ENCODE results near the gene DCUN1D3. TPM values are rescaled to one million over a fixed set of nuclear protein-coding genes. Genes with fewer than 3 reads are reported as not detected.
A peak's percentile ranks its signal among the peaks of the same experiment; 100 is the strongest.
"Not testable (repeated sequence)": the region's sequence is repeated elsewhere in the genome, so short reads cannot be mapped to it uniquely, and the experiment has no call there.

The DCUN1D3 gene
- total and polyA plus RNA-seq, 8 donors, result 1.4 to 25.7 (median 7.7) TPM

DNA sequence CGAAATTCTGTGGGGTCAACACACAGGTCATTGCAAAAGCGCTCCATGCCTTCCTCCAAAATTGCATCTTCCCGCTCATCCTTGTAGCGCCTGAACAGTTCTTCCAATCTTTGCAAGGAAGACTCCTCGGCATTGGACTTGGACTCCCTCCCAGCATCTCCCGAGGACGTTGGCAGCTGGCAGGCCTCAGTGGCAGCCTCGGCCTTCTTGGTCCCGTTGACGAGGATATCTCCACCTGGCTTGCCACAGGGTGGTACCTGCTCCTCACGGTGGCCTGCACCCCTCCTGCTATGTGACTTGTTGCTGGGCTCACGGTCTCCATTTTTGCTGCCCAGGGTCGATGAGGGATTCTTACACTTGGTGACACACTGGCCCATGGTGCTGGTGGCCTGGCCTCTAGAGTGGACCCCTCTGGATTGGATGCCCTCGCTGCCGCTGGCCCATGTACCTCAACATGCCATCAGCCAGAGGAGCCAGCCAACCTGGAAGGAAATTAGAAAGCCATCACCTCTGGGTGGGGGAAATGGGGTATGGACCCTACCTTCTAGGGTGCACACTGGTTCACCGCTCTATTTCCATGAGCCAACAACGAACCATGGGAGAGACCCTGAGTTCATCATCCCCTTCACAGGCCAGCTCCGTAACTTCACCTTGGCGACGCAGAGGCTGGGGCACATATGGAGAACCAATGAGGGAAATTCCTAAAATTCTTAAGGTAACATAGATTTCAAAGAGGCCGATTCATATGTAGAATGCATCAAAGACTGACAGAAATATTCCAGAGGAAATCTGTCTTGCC lies 37.8 kb downstream of the DCUN1D3 start:
- intact Hi-C loops (cut with DNase I; ENCODE audit: low total_unique reads), result no loop called here
- Histone ChIP-seq H3K4me3 (no peak overlapping the region), H3K36me3 (peaks cover 15 to 43% (median 37%) of the 10 kb centered on the region in 4 donors), H3K9me3 (no peaks in the 10 kb centered on the region), H3K4me1 (peaks cover 19 to 38% (median 29%) of the 10 kb centered on the region in 4 donors), H3K27me3 (no peaks in the 10 kb centered on the region), H3K27ac (no peak overlapping the region)
- WGBS, 5 donors, result 91 to 96% (median 96%) methylated on average over 18 to 21 of the region's 21 CpGs
- DNase-seq, result no peak
- no peak for TF ChIP-seq EP300 (IDR thresholded peaks at IDR 0.05)

DNA sequence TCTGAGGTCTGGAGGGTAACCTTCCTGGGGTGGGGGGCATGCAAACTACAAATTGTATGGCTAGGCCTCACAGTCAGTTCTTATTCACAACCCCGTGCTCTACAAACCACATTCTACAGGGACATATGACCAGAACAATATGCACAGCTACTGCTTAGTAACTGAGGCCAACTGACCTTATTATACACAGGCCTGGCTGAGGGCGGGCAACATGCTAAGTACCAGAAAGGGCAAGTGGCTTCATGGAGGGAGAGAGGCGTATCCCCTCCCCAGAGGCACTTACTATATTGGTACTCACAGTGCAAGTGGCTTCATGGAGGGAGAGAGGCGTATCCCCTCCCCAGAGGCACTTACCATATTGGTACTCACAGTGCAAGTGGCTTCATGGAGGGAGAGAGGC lies 39.2 kb downstream of the DCUN1D3 start:
- H3K9me3 ChIP-seq; H3K4me3 ChIP-seq; H3K27ac ChIP-seq; intact Hi-C loops (cut with DNase I; ENCODE audit: low total_unique reads); DNase-seq; H3K27me3 ChIP-seq: not testable (repeated sequence)
- 82 to 92% (median 88%) methylated on average over 4 of the region's 4 CpGs for WGBS, 5 donors
- Histone ChIP-seq H3K4me1 (peaks cover 8 to 25% (median 16%) of the 10 kb centered on the region in 4 donors), H3K36me3 (peaks cover 15 to 53% (median 42%) of the 10 kb centered on the region in 4 donors)

DNA sequence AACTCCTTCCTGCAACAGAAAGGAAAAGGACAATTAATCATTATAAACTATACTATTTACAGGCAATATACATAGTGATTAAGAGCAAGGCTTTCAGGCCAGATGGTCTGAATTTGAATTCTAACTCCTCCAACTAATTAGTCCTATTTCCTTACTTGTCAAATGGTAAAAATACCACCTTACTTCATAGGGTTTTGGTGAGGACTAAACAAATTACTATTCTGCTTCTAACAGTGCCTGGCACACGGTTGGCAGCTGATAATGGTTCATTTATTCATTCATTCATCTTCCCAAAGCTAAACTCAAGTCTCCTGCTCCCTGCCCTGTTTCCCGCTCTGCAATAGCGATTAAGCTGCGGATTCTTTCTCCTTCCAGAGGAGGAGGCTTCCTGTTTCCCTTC lies 39.8 kb downstream of the DCUN1D3 start:
- Histone ChIP-seq H3K27me3 (no peaks in the 10 kb centered on the region), H3K4me3 (no peak overlapping the region), H3K36me3 (peaks cover 16 to 57% (median 44%) of the 10 kb centered on the region in 4 donors), H3K27ac (no peak overlapping the region), H3K9me3 (no peaks in the 10 kb centered on the region), H3K4me1 (peaks cover 2 to 18% (median 10%) of the 10 kb centered on the region in 4 donors)
- WGBS, 5 donors, result 73 to 87% (median 80%) methylated on average over 4 of the region's 4 CpGs
- TF ChIP-seq POLR2A (IDR thresholded peaks at IDR 0.05), result no peak
- no peak for TF ChIP-seq POLR2AphosphoS5 (IDR thresholded peaks at IDR 0.05)
- TF ChIP-seq, protein P1, sequence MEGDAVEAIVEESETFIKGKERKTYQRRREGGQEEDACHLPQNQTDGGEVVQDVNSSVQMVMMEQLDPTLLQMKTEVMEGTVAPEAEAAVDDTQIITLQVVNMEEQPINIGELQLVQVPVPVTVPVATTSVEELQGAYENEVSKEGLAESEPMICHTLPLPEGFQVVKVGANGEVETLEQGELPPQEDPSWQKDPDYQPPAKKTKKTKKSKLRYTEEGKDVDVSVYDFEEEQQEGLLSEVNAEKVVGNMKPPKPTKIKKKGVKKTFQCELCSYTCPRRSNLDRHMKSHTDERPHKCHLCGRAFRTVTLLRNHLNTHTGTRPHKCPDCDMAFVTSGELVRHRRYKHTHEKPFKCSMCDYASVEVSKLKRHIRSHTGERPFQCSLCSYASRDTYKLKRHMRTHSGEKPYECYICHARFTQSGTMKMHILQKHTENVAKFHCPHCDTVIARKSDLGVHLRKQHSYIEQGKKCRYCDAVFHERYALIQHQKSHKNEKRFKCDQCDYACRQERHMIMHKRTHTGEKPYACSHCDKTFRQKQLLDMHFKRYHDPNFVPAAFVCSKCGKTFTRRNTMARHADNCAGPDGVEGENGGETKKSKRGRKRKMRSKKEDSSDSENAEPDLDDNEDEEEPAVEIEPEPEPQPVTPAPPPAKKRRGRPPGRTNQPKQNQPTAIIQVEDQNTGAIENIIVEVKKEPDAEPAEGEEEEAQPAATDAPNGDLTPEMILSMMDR (IDR thresholded peaks at IDR 0.05), result no peak
- TF ChIP-seq EP300 (IDR thresholded peaks at IDR 0.05), result no peak
- intact Hi-C loops (cut with DNase I; ENCODE audit: low total_unique reads), result no loop called here
- no peak for DNase-seq

DNA sequence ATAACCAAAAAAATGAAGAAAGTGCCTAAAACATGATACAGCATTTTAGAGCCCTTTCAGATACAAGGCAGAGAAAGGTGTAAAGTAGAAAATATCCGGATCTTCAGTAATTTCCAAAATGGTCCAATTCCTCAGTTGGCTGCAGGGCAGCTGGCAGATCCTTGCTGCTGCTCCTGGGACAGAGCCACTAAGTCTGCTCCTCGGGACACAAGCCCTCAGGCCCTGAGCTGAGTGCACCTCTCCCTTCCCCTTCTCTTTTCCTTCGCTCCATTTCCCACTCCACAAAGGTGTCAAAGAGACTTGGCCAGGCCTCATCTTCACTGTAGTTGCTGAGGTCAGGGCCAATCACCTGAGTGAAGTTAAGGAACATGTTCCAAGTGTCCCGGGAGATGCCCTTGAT lies 40.5 kb downstream of the DCUN1D3 start:
- 67 to 83% (median 77%) methylated on average over 4 of the region's 4 CpGs for WGBS, 5 donors
- intact Hi-C loops (cut with DNase I; ENCODE audit: low total_unique reads), result loop anchor here (10.0 kb wide), 1 partner anchor 45 kb away; the partner anchor contains the start of genes DCUN1D3 and LYRM1

DNA sequence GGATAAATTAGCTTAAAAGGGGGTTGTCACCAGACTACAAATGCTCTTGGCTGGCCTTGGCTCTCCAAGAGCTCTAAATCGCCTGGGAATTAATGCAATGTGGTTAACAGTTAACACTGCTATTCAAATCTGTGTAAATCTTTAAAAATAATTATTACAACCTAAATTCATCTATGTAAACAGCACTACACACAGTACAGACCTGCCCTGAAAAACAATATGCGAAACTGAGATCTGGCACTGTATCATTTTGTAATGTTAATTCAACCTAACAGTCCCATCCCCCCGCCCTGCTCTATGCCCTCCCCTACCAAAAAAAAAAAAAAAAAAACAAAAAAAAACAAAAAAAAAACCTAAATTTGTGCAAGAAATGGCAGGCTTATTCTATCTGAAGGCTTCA lies 40.9 kb downstream of the DCUN1D3 start:
- Histone ChIP-seq H3K36me3 (peaks cover 21 to 65% (median 51%) of the 10 kb centered on the region in 4 donors), H3K4me3 (no peak overlapping the region), H3K9me3 (no peaks in the 10 kb centered on the region), H3K4me1 (peaks cover 2 to 14% (median 7%) of the 10 kb centered on the region in 4 donors), H3K27me3 (no peaks in the 10 kb centered on the region), H3K27ac (no peak overlapping the region)
- no peak for DNase-seq
- WGBS, 5 donors, result 89 to 93% (median 92%) methylated on average over 3 of the region's 3 CpGs
- intact Hi-C loops (cut with DNase I; ENCODE audit: low total_unique reads), result loop anchor here (10.0 kb wide), 1 partner anchor 46 kb away; the partner anchor contains the start of genes DCUN1D3 and LYRM1
- TF ChIP-seq, protein P1 (IDR thresholded peaks at IDR 0.05), result no peak
- TF ChIP-seq POLR2AphosphoS5 (IDR thresholded peaks at IDR 0.05) (no peak), POLR2A (IDR thresholded peaks at IDR 0.05) (no peak), EP300 (IDR thresholded peaks at IDR 0.05) (no peak)

More for the DNA sequence above, 40.5 kb downstream of the DCUN1D3 start:
- H3K36me3 ChIP-seq, result peaks cover 21 to 64% (median 50%) of the 10 kb centered on the region in 4 donors
- H3K4me1 ChIP-seq, result peaks cover 0 to 13% (median 8%) of the 10 kb centered on the region in 4 donors
- no peak overlapping the region for H3K4me3 ChIP-seq
- no peak for DNase-seq
- no peaks in the 10 kb centered on the region for H3K27me3 ChIP-seq
- no peaks in the 10 kb centered on the region for H3K9me3 ChIP-seq
- H3K27ac ChIP-seq, result peak overlapping the region in 1 of 5 donors; percentile 24
- no peak for TF ChIP-seq POLR2A (IDR thresholded peaks at IDR 0.05)
